HG02571 (cell line): Measurements from ENCODE around the gene RCC1.
"Not testable (repeated sequence)": the region's sequence is repeated elsewhere in the genome, so short reads cannot be mapped to it uniquely, and the experiment has no call there.

Experiments
- ATAC-seq: cut with Tn5 transposase; IDR thresholded peaks from one replicate; pipeline ENCODE4 v1.9.1; 2021; ENCODE audit warnings: mild to moderate bottlenecking, moderate library complexity; ENCODE audit not compliant: unreplicated experiment

The RCC1 gene

GRCh38 chr1:28510273-28510969, 4.6 kb downstream of the RCC1 start:
- no peak for ATAC-seq

DNA sequence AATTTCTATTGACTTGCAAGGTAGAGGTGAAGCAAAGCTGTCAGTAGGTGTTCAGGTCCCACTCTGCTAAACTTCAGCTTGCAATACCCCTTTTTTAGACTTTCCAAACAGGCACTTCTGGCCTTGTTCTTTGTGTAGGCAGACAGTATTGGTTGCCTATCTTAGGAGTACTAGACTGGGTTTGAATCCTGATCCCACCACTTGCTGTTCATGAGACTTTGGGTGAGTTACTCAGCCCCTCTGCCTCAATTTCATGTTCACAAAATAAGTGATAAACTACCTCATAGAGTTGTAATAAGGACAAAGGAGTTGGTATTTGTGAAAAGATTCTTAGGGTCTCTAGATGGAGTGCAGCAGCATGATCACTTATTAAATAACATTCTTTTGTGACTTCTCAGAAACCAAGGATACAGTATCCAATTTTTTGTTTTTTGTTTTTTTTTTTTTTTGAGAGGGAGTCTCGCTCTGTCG, 5.2 kb downstream of the RCC1 start:
- no peak for ATAC-seq

GRCh38 chr1:28512058-28512611, 6.3 kb downstream of the RCC1 start:
- ATAC-seq: no peak

- not testable (repeated sequence) for ATAC-seq
Measured at GRCh38 chr1:28514445-28514933, 8.6 kb downstream of the RCC1 start.

DNA sequence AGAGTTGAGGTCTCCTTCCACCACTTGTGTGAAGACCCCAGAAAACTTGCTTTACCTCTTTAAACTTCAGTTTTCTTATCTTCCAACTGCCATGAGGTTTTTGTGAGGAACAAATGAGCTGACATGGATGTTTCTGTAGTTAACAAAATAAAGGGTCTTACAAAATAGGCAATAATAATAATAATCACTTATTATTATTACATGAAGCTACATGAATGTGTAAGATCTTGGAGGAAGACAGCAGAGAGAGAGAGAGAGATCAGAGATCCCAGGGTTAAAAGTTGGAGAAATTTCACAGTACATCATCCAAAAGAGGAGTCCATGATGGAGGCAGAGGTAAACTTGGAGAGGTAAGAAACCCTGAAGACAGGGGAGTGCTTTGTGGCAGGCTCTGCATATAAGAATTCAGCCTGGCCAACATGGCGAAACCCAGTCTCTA, 10.7 kb downstream of the RCC1 start:
- no peak for ATAC-seq

DNA sequence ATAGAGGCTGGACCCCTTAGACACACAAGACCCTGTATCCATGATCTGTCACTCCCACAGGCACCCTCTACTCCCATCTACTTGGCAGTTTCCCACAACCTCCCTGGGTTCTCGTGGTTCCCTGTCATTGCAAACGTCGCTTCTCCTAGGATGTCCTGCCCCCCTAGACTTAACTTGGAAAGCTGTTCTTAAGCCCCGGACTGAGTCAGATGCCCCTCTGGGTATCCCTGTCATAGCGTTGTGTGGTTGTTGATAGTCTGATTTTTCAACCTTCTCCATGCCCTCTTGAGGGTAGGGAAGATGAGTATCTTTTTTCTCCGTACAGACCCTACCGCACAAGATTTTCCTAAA, 11.8 kb downstream of the RCC1 start:
- peak; percentile 7 for ATAC-seq

GRCh38 chr1:28518000-28518744, 12.3 kb downstream of the RCC1 start:
- ATAC-seq: peak; percentile 57

DNA sequence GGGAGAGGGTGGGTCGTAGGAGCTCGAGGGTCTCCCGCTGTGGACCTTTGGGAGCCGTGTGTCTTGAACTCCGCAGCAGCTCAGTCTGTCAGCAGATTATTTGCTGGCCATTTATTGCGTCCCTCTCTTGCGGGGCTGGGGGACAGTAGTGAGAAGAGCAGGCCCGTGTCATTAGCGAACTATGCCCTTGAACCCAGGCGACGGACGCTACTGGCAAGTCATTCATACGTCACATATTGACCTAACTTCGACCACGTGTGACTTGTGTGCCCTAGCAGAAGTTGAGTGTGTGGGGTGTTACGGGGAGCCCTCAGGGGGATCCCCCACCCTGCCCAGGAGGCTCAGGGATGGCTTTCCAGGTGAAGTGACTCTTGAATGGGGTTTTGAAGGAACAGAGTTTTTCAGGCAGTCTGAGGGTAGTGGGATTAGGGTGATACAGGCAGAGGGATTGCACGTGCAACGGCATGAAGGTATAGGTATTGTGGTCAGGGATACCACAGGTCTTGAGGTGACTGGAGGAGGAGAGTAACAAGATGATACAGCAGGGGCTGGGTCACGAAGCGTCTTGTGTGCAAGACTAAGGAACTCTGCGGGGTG, 13.0 kb downstream of the RCC1 start:
- ATAC-seq: no peak

DNA sequence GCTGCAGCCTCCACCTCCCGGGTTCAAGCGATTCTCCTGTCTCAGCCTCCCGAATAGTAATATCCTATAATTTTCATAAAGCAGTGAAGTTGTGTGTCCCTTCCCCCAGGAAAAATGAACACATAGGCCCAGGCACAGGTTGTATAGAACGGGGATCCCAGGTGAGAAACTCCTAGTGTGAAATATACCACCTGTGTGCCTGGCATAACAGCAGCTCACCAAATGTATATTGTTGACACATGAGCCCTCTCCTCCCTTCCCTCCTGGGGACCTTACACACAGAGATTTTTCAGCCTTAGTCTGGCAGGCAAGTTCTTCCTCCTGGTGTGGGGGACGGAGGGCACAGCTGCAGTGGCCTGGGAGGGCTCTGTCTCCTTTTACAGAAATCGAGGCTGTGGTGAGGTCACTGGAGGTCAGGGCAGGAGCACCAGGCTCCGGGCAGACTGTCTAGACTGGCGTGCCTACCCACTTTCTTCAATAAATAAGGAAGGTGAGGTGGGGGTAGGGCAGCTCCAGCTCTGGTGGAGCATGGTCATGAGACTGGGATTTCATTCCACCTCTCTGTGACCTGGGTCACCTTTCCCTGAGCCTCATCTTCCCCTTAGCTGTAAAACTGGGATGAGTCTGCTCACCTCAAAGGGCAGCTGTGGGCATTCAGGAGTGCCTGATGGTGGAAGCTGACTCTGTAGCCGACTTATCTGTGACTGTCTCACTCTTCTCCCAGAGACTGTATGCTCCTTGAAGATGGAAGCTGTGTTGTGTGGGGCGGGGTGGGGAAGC, 14.3 kb downstream of the RCC1 start:
- ATAC-seq: no peak

DNA sequence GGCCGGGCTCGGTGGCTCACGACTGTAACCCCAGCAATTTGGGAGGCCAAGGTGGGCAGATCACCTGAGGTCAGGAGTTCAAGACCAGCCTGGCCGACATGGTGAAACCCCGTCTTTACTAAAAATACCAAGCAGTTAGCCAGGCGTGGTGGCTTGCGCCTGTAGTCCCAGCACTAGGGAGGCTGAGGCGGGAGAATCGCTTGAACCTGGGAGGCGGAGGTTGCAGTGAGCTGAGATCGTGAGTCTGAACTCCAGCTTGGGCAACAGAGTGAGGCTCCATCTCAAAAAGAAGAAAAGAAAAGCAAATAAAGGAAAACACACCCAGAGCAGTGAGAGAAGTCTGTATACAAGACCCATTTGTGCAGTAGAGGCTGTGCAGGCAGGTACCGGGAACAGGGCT, 15.0 kb downstream of the RCC1 start:
- ATAC-seq: not testable (repeated sequence)

DNA sequence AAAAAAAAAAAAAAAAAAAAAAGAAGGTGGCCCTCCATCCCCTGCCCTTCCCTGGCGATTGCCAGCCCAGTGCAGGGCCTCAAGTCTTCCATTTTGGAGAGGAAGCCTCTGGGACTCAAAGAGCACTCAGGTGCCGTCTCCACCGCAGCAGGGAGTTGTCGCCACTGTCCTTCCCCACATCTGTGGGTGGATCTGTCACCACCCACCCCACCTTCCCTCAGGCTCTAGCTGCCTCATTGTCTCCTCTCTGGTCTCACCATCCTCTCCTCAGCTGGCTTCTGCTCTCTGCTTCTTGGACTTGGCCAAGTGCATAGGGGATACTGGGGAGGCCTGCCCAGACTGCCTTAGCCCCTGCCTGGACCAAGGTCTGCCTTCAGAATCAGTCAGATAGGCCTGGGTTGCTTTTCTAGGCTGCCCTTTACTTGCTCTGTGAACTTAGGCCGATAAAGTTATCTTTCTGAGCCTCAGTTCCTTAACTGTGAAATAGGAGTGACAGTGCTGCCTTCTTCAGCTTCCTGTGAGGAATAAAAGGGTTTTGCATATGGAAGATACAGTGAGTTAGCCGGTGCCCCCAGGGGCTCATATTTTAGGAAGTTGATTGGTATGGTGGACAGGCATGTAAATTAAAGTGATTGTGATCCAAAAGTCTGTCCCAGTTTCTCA, 15.8 kb downstream of the RCC1 start:
- ATAC-seq: no peak

GRCh38 chr1:28522537-28522936, 16.7 kb downstream of the RCC1 start:
- not testable (repeated sequence) for ATAC-seq

DNA sequence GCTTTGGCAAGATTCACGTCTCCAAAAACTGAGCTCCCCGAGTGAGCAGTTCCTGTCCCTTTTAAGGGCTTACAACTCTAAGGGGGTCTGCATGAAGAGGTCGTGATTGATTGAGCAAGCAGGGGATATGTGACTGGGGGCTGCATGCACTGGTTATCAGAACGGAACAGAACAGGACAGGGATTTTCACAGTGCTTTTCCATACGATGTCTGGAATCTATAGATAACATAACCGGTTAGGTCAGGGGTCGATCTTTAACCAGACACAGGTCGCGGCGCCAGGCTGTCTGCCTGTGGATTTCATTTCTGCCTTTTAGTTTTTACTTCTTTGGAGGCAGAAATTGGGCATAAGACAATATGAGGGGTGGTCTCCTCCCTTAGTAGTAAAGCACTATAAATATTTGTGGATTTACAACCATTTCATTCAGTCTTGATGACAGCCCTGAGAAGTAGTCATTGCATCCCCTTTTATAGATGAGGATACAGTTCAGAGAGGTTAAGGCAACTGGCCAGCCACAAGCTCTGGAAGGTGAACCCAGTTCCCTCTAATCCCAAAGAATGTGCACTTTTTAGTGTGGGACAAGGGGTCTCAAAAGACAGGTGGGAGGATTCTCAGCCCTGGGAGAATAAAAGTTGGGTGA, 19.3 kb downstream of the RCC1 start:
- ATAC-seq: not testable (repeated sequence)

- ATAC-seq: no peak
Measured at GRCh38 chr1:28526886-28527285, 21.0 kb downstream of the RCC1 start.

- no peak for ATAC-seq
Measured at GRCh38 chr1:28530456-28530855, 24.6 kb downstream of the RCC1 start.

GRCh38 chr1:28534671-28535070, 28.8 kb downstream of the RCC1 start:
- no peak for ATAC-seq

GRCh38 chr1:28535180-28535579, 29.3 kb downstream of the RCC1 start:
- no peak for ATAC-seq

- no peak for ATAC-seq
Measured at GRCh38 chr1:28537457-28538199, 31.8 kb downstream of the RCC1 start.

DNA sequence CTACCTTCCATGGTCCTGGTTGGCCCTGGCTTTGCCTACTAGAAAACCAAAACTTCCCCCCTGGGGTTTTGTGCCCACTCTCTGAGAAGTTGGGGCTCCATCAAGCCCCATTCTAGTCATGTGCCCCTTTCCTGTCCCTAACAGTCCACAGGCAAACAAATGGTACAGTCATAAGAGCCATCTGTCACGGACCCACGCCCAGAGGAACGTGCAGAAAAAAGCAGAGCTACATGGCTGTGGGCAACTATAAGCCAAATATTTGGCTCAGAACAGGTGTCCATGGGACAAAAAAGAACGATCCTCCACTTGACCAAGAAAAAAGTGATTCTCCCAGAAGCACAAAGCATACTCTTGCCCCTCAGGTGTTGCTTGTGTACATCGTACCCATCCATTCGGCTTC, 32.4 kb downstream of the RCC1 start:
- no peak for ATAC-seq
